ENCODE data around the gene ESPL1.

DNA sequence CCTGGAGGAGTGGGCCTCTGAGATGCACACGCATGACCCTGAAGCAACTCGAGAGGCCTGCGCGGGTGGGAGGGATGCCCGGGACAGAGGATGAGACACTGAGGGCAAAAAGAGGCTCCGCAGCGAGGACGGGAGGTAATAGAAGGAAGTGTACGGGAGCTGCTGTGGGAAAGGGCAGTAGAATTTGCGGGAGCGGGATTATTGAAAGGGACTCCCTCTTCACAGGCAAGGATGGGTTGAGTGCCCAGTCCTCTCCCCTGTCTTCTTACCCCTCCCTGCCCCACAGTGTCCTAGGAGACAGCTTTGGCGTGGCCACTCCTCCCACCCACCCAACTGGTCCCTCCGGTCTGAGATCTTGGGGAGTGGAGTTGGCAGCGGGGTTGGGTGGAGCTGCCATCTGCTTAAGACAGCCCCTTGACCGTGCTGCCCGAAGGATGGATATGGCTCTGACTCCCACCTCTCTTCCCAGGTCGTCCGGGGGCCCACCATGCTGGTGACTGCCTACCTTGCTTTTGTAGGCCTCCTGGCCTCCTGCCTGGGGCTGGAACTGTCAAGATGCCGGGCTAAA, 15.7 kb upstream of the ESPL1 start:
- TF ChIP-seq EZH2phosphoT487 (IDR thresholded peaks at IDR 0.05; ENCODE audit: insufficient read depth, low read depth) (no peak), EZH2 (IDR thresholded peaks at IDR 0.05; ENCODE audit: insufficient read depth, poor library complexity, severe bottlenecking) (no peak)
